CD8-positive, alpha-beta memory T cell (primary cell): ENCODE data around the gene ADGRB2. TPM values are rescaled to one million over a fixed set of nuclear protein-coding genes. Genes with fewer than 3 reads are reported as not detected.

ENCODE experiments used
- CTCF ChIA-PET: fragments of 350-600 bp; sonication (Branson Sonifier 250); formaldehyde crosslinking; loops from one replicate; lab custom pipeline; 2021; ENCODE audit warnings: antibody characterized with exemption; lab: Charles Lee
- POLR2A ChIA-PET: fragments of 350-600 bp; sonication (Branson Sonifier 250); formaldehyde crosslinking; loops from one replicate; lab custom pipeline; 2021; ENCODE audit warnings: antibody characterized with exemption; lab: Charles Lee
- DNase-seq, 5 donors: peaks; one replicate each; pipeline versions ENCODE4 v3.0.0 to v3.0.0-alpha.2; 2020 to 2022; ENCODE audit warnings: mixed read lengths in 1 of 5
- H3K27ac ChIP-seq: one replicate; pipeline ENCODE4 v1.7.0; 2013; ENCODE audit warnings: low read depth, mild to moderate bottlenecking, low read length, moderate library complexity
- H3K27me3 ChIP-seq: 2 replicates; pipeline ENCODE4 v1.7.0; 2013; ENCODE audit warnings: low read length, mild to moderate bottlenecking; ENCODE audit not compliant: insufficient read depth, poor library complexity, severe bottlenecking
- H3K36me3 ChIP-seq: 2 replicates; pipeline ENCODE4 v1.7.0; 2013; ENCODE audit warnings: mild to moderate bottlenecking, low read length, moderate library complexity; ENCODE audit not compliant: insufficient read depth
- H3K4me1 ChIP-seq: 2 replicates; pipeline ENCODE4 v1.7.0; 2013; ENCODE audit warnings: mild to moderate bottlenecking, low read length, moderate library complexity; ENCODE audit not compliant: insufficient read depth
- H3K4me3 ChIP-seq: 2 replicates; pipeline ENCODE4 v1.7.0; 2013; ENCODE audit warnings: mild to moderate bottlenecking, low read length
- H3K9me3 ChIP-seq: 2 replicates; pipeline ENCODE4 v1.7.0; 2013; ENCODE audit warnings: mild to moderate bottlenecking, low read length
- H3K27ac Mint-ChIP-seq, 8 donors: one replicate each; pipeline ENCODE4 v1.8.0; 2020 to 2021; ENCODE audit warnings: mixed read lengths in 8 of 8, mild to moderate bottlenecking in 6 of 8, inconsistent platforms in 3 of 8, moderate library complexity in 3 of 8
- H3K27me3 Mint-ChIP-seq, 2 donors: one replicate each; pipeline ENCODE4 v1.8.0; 2020 to 2021; ENCODE audit warnings: mixed read lengths in 2 of 2, mild to moderate bottlenecking in 1 of 2, moderate library complexity in 1 of 2
- H3K36me3 Mint-ChIP-seq, 3 donors: one replicate each; pipeline ENCODE4 v1.8.0; 2020 to 2021; ENCODE audit warnings: mixed read lengths in 3 of 3, inconsistent platforms in 1 of 3, mild to moderate bottlenecking in 1 of 3
- H3K4me1 Mint-ChIP-seq, 3 donors: one replicate each; pipeline ENCODE4 v1.8.0; 2020 to 2021; ENCODE audit warnings: mixed read lengths in 3 of 3, inconsistent platforms in 1 of 3, mild to moderate bottlenecking in 1 of 3
- H3K4me3 Mint-ChIP-seq, 7 donors: one replicate each; pipeline ENCODE4 v1.8.0; 2020 to 2021; ENCODE audit warnings: mixed read lengths in 7 of 7, mild to moderate bottlenecking in 6 of 7, moderate library complexity in 4 of 7, inconsistent platforms in 2 of 7
- H3K9me3 Mint-ChIP-seq, 5 donors: one replicate each; pipeline ENCODE4 v1.8.0; 2020 to 2022; ENCODE audit warnings: mixed read lengths in 5 of 5, mild to moderate bottlenecking in 3 of 5, moderate library complexity in 2 of 5, inconsistent platforms in 1 of 5
- polyA plus RNA-seq: library from polyadenylated mRNA; unstranded; fragments of 300-500 nt; fragmentation: Illumina TruSeq; gene quantifications from one replicate; pipeline ENCODE4 v1.2.3, GENCODE V29; 2021
- total RNA-seq, 2 experiments: library from RNA; stranded (reverse); gene quantifications; one replicate each; pipeline ENCODE4 v1.2.3, GENCODE V29; 2021

Gene ADGRB2
- total and polyA plus RNA-seq, 3 experiments from 2014 or later, result 0.24 to 0.57 (median 0.35) TPM

DNA sequence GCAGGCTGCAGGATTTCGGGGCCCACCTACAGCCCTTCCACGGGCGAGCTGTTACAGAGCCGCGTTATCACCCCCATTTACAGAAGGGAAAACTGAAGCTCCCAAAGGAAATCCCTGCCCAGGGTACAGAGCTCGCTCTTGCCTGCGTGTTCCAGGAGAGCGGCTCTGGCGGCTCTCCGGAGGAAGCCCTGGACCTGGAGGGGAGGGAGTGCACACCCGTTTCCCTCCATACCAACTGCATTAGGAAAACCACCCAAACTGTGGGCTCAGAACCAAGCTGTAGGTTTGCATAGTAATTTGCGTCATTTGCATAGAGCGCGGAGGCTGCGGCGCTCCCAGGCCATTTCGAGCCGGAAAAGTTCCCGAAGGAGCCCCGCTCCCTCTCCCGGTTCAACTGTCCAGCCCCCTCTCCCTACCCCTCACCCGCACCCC lies 24.7 kb upstream of the ADGRB2 start:
- Histone ChIP-seq H3K27ac (peak overlapping the region; percentile 77), H3K27me3 (no peaks in the 10 kb centered on the region), H3K4me3 (peak overlapping the region; percentile 90), H3K4me1 (peaks cover 6% of the 10 kb centered on the region), H3K36me3 (no peaks in the 10 kb centered on the region), H3K9me3 (no peaks in the 10 kb centered on the region)
- Mint-ChIP-seq H3K4me3 (peak overlapping the region; percentile 90 to 96 (median 92)), H3K9me3 (no peaks in the 10 kb centered on the region), H3K27me3 (no peaks in the 10 kb centered on the region), H3K36me3 (no peaks in the 10 kb centered on the region), H3K4me1 (peaks cover 7 to 16% (median 10%) of the 10 kb centered on the region in 3 donors), H3K27ac (peak overlapping the region; percentile 93 to 99 (median 98))
- ChIA-PET POLR2A (interaction anchor here (0.7 to 1.9 kb wide), 3 partner anchors 28 to 224 kb away, joined by 3 to 8 read pairs (median 4); partner anchors contain the start of gene PEF1), CTCF (interaction anchor here (0.6 to 5.7 kb wide), 41 partner anchors 9 to 394 kb away, joined by 3 to 89 read pairs (median 5); partner anchors contain the start of genes ADGRB2, PEF1, SPOCD1 and TMEM39B)
- DNase-seq, result peak in 1 of 5 donors; percentile 14

DNA sequence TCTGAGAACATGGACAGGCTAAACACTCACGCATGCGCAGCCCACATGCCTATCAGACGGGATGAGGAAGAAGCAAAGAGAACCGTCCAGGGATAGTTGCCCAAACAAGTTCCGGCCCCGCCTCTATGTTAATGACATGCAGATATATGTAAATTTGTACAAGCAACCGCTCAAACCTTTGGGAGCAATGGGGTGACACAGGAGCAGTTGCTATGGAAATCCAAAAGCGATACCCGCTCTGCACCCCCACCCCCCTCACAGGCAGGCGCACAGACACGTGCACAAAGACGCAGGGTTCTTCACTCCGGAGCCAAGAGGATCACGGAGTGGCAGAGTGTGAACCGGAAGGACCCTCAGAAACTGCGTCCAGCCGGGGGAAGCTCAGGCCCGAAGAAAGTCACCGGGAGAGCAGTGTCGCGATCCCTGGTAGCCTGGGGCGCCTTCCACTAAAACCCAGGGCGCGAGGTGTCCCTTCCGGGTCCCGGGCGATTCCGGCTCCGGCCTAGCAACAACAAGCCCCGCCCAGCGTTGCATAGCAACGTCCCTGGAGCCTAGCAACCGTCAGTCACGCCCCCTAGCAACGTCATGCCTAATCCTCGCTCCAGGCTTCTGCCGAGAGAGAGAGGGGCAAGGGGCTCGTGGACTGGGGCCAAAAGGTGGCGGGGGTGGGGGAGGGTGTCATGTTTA lies 24.1 kb upstream of the ADGRB2 start:
- Mint-ChIP-seq H3K27ac (peak overlapping the region; percentile 93 to 99 (median 98)), H3K9me3 (no peaks in the 10 kb centered on the region), H3K27me3 (no peaks in the 10 kb centered on the region), H3K4me3 (peak overlapping the region; percentile 90 to 96 (median 92)), H3K36me3 (no peaks in the 10 kb centered on the region), H3K4me1 (peaks cover 7 to 16% (median 10%) of the 10 kb centered on the region in 3 donors)
- Histone ChIP-seq H3K9me3 (no peaks in the 10 kb centered on the region), H3K4me3 (peak overlapping the region; percentile 90), H3K36me3 (no peaks in the 10 kb centered on the region), H3K27me3 (no peaks in the 10 kb centered on the region), H3K4me1 (peaks cover 6% of the 10 kb centered on the region), H3K27ac (peak overlapping the region; percentile 77)
- peak; percentile 86 to 94 (median 88) for DNase-seq
- ChIA-PET CTCF (interaction anchor here (0.6 to 5.7 kb wide), 26 partner anchors 10 to 284 kb away, joined by 3 to 89 read pairs (median 6); partner anchors contain the start of genes ADGRB2, PEF1, SPOCD1 and TMEM39B), POLR2A (interaction anchor here (1.5 to 1.9 kb wide), 2 partner anchors 28 to 144 kb away, joined by 4 to 8 read pairs; partner anchors contain the start of gene PEF1)

DNA sequence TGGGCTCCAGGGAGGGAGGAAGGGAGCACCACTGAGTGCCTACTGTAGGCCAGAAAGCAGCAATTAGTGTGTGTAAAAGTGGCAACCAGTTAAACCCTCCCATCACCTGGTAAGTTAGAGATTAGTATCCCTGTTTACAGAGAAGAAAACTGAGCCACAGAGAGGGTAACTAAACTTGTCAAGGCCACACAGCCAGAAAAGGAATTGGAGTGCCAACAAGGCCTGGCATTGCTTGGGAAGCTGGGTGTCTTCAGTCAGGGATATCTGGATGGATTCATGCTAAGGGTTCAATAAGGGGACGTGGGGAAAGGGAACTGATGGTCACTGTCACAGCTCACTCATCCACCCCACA lies 23.6 kb upstream of the ADGRB2 start:
- H3K9me3 ChIP-seq, result no peaks in the 10 kb centered on the region
- no peaks in the 10 kb centered on the region for H3K36me3 Mint-ChIP-seq
- H3K4me3 Mint-ChIP-seq, result peak overlapping the region; percentile 90 to 96 (median 92)
- H3K27me3 Mint-ChIP-seq, result no peaks in the 10 kb centered on the region
- CTCF ChIA-PET, result interaction anchor here (1.0 to 5.7 kb wide), 7 partner anchors 9 to 169 kb away, joined by 3 to 89 read pairs (median 10); partner anchors contain the start of genes ADGRB2 and SPOCD1
- no peaks in the 10 kb centered on the region for H3K27me3 ChIP-seq
- H3K4me3 ChIP-seq, result no peak overlapping the region
- peak overlapping the region; percentile 93 to 99 (median 98) for H3K27ac Mint-ChIP-seq
- peaks cover 7 to 16% (median 10%) of the 10 kb centered on the region in 3 donors for H3K4me1 Mint-ChIP-seq
- POLR2A ChIA-PET, result interaction anchor here (1.5 to 1.9 kb wide), 2 partner anchors 27 to 143 kb away, joined by 4 to 8 read pairs; partner anchors contain the start of gene PEF1
- H3K36me3 ChIP-seq, result no peaks in the 10 kb centered on the region
- H3K4me1 ChIP-seq, result peaks cover 6% of the 10 kb centered on the region
- H3K9me3 Mint-ChIP-seq, result no peaks in the 10 kb centered on the region
- H3K27ac ChIP-seq, result peak overlapping the region; percentile 77
- DNase-seq, result no peak

DNA sequence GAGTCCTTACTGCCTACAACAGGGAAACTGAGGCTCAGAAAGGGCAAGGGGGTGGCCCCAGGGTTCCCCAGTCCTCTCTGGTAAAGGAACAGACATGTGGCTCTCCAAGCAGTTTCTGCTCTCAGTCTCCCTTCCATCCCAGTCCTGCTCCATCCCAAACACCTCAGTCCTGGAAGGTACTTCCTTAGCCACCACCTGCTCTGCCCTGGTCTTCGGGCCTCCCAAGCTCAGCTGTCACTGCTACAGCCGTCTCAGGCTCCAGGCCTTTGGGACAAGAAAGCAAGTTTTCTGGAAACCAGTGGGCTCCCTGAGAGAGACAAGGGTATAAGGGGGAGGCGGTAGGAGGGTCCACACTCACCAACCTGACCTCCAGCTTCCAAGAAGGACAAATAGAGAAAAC lies 23.1 kb upstream of the ADGRB2 start:
- no peaks in the 10 kb centered on the region for H3K9me3 Mint-ChIP-seq
- H3K27me3 Mint-ChIP-seq, result no peaks in the 10 kb centered on the region
- H3K36me3 Mint-ChIP-seq, result no peaks in the 10 kb centered on the region
- peaks cover 7 to 16% (median 10%) of the 10 kb centered on the region in 3 donors for H3K4me1 Mint-ChIP-seq
- ChIA-PET POLR2A (no interaction called here), CTCF (interaction anchor here (2.5 to 5.7 kb wide), 4 partner anchors 25 to 170 kb away, joined by 10 to 89 read pairs (median 34); partner anchors contain the start of gene ADGRB2)
- H3K9me3 ChIP-seq, result no peaks in the 10 kb centered on the region
- H3K27me3 ChIP-seq, result no peaks in the 10 kb centered on the region
- H3K36me3 ChIP-seq, result no peaks in the 10 kb centered on the region
- no peak overlapping the region for H3K4me3 ChIP-seq
- peak overlapping the region in 6 of 7 donors; percentile 48 to 93 (median 90) for H3K4me3 Mint-ChIP-seq
- H3K27ac Mint-ChIP-seq, result peak overlapping the region; percentile 4 to 99 (median 96)
- DNase-seq, result peak in 1 of 5 donors; percentile 24
- no peak overlapping the region for H3K27ac ChIP-seq
- H3K4me1 ChIP-seq, result peaks cover 6% of the 10 kb centered on the region

DNA sequence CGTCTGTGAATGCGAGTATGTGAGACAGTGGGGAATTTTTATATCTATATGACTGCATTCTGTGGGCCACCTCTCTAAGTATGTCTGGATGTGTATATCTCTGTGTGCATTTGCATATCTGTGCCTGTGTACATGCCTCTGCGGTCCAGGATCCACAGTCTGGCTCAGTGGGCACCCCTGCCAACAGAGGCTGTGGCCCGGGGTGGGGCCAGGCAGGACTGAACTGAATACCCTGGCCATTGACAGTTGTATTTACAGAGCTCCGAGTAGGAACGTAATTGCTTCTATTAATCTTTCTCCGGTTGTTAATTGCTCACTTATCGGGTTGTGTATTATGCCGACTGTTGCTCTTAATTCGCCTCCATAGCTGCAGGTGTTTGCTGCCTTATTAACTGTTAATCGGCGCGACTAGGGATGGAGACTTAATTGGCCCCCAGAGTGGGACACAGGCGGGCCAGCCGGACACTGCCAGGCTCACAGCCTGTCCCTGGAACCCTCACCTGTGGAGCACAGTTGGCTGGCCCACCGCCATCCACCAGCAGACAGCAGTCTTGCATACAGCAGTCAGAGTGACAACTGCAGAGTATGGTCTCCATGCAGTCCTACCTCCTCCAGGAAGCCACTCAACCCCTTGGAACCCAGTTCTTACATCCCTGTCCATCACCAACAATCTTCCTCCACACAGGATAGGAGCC lies 22.4 kb upstream of the ADGRB2 start:
- H3K27ac ChIP-seq, result no peak overlapping the region
- POLR2A ChIA-PET, result no interaction called here
- peak in 1 of 5 donors; percentile 22 for DNase-seq
- H3K4me1 ChIP-seq, result peaks cover 6% of the 10 kb centered on the region
- H3K9me3 ChIP-seq, result no peaks in the 10 kb centered on the region
- no peaks in the 10 kb centered on the region for H3K36me3 ChIP-seq
- Mint-ChIP-seq H3K9me3 (no peaks in the 10 kb centered on the region), H3K36me3 (no peaks in the 10 kb centered on the region), H3K4me3 (peak overlapping the region in 4 of 7 donors; percentile 20 to 52 (median 45)), H3K27ac (peak overlapping the region in 6 of 8 donors; percentile 38 to 98 (median 79)), H3K27me3 (no peaks in the 10 kb centered on the region), H3K4me1 (peaks cover 7 to 16% (median 10%) of the 10 kb centered on the region in 3 donors)
- CTCF ChIA-PET, result interaction anchor here (4.9 to 5.7 kb wide), 2 partner anchors 24 to 124 kb away, joined by 54 to 89 read pairs; partner anchors contain the start of gene ADGRB2
- no peaks in the 10 kb centered on the region for H3K27me3 ChIP-seq
- no peak overlapping the region for H3K4me3 ChIP-seq

DNA sequence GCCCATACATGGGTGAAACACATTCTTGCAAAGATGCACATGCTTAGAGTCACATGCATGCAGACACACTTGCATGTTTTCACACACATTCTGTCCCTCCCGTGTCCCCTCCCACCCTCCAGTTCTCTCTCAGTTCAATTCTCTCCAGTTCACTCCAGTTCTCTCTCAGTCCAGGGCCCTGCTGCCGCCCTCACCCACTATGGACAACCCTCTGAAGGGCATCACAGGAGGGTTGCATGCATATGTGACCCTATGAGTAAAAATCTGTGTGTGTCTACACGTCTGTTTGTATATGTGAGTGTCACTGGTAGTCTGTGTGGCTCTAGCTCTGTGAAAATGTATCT lies 21.8 kb upstream of the ADGRB2 start:
- Histone ChIP-seq H3K9me3 (no peaks in the 10 kb centered on the region), H3K36me3 (no peaks in the 10 kb centered on the region), H3K4me1 (peaks cover 6% of the 10 kb centered on the region), H3K4me3 (no peak overlapping the region), H3K27ac (no peak overlapping the region), H3K27me3 (no peaks in the 10 kb centered on the region)
- POLR2A ChIA-PET, result no interaction called here
- Mint-ChIP-seq H3K4me1 (peaks cover 7 to 16% (median 10%) of the 10 kb centered on the region in 3 donors), H3K36me3 (no peaks in the 10 kb centered on the region), H3K4me3 (peak overlapping the region in 1 of 7 donors; percentile 1), H3K9me3 (no peaks in the 10 kb centered on the region), H3K27me3 (no peaks in the 10 kb centered on the region), H3K27ac (peak overlapping the region in 3 of 8 donors; percentile 0 to 65 (median 1))
- CTCF ChIA-PET, result no interaction called here
- peak in 1 of 5 donors; percentile 7 for DNase-seq

DNA sequence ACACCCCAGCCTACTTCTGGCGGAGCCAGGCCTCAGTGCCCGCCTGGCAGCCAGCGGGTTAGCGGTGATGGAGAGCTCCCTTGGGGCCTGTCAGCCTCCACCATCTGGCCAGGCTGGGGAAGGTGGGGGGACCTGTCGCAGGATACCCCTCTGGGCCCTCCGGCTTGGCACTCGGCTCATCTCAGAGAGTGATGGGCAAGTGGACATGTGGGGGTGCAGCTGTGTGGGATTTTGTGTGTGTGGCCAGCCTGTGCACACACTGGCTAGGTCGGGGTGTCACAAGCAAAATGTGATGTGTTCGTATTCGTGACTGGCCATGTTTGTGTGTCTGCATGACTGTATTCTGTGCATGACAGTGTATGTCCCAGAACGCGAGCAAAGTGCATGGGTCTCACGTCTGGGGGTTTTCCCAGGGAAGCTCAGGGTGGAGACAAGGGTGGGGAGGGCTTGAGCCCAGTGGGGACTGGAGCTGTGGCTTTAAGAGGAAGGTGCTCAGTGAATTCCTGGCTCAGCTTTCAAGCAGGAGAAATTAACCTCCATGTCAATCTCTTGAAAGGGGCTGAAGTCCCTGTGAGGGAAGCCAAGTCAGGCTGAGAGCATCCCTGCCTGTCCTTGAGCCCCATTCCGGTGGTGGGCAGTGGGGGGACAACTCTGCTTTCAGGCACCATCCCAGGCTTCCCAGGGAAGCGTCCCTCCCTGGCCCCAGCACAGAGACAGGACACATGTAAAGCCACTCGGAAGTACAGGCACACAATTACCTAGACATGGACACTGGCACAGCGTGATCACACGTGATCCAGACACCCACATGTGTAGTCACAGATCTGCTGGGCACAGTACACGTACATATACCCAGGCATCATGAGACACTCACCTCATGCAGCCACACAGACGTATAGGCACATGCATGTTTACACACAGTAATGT lies 21.1 kb upstream of the ADGRB2 start:
- no peaks in the 10 kb centered on the region for H3K9me3 Mint-ChIP-seq
- Histone ChIP-seq H3K36me3 (no peaks in the 10 kb centered on the region), H3K27me3 (no peaks in the 10 kb centered on the region), H3K4me3 (no peak overlapping the region), H3K4me1 (peaks cover 6% of the 10 kb centered on the region), H3K9me3 (no peaks in the 10 kb centered on the region), H3K27ac (no peak overlapping the region)
- H3K4me3 Mint-ChIP-seq, result peak overlapping the region in 1 of 7 donors; percentile 1
- no peaks in the 10 kb centered on the region for H3K36me3 Mint-ChIP-seq
- peak overlapping the region in 1 of 8 donors; percentile 88 for H3K27ac Mint-ChIP-seq
- CTCF ChIA-PET, result interaction anchor here (1.0 kb wide), 1 partner anchor 22 kb away, joined by 5 read pairs; the partner anchor contains the start of gene ADGRB2
- no peaks in the 10 kb centered on the region for H3K27me3 Mint-ChIP-seq
- peaks cover 7 to 16% (median 10%) of the 10 kb centered on the region in 3 donors for H3K4me1 Mint-ChIP-seq
- DNase-seq, result peak in 1 of 5 donors; percentile 43
- POLR2A ChIA-PET, result no interaction called here
